Activated CD4-positive, alpha-beta T cell treated with anti-CD3 and anti-CD28 coated beads, Interleukin-2, Interleukin-4, amounts not matched to agents 100 ng/mL and 50 ng/mL, durations not matched to agents 16 hours and 8 hours (primary cell): ENCODE data around the gene FGD3.
A peak's percentile ranks its signal among the peaks of the same experiment; 100 is the strongest.

Experiments
- DNase-seq: peaks from one replicate; pipeline ENCODE4 v3.0.0-alpha.2; 2020; ENCODE audit warnings: low spot score

Gene FGD3

DNA sequence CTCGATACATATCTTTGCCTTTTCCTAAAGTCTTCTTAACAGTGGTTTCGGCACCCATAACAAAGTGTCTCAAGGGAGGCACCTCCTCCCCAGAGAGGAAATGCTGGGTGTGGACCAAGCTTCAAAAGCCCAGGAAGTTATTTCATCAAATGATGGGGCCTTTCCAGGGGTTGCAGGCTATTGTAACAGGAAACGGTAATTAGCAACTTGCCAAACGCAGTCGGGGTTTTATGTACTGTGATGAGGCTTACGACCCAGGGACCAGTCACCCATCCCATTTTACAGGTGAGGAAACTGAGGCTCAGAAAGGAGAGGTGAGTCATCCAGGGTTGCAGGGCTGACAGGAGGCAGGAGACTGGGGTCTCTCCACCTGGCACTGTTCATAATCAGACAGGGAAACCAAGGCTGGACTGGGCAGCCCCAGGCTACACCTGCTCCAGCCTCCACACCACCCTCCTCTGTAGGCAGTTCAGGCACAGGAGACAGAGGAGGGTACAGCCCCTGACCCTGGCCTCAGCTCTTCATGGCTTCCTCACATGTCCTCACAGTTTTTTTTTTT, 81.2 kb downstream of the FGD3 start:
- DNase-seq, result peak; percentile 75

GRCh38 chr9:93030642-93031628, 83.6 kb downstream of the FGD3 start:
- DNase-seq, result no peak

DNA sequence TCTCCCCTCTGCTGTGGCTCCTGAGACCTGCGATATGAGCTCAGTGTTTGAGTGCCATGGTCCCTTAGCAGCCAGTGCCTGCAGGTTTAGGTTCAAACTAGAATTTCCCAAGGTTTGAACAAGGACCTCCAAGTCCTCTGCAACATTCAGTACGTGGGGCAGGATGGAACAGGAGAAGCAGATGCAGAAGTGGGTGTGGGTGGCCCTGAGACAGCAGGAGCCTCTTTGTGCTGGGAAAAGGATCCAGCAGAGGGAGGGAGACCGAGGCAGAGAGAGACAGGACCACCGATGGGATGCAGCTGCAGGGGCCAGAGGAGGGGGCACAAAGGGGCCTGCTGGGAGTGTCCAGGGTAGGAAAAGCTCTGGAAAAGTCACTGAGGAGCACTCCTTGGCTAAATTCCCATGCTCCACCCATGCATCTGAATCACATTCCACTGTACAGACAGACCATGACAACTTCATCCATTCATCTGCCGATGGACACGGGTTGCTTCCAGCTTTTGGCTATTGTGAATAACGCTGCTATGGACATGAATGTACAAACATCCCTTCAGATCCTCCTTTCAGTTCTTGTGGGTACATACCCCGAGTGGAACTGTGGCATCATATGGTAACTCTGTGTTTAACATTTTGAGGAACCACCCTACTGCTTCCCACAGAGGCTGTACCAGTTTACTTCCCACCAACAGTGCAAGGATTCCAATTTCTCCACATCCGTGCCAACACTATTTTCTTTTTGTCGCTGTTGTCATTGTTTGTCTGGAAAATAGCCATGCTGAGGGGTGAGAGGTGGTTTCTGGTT, 84.5 kb downstream of the FGD3 start:
- DNase-seq, result no peak

- DNase-seq, result no peak
Measured at GRCh38 chr9:93032545-93032944, 85.2 kb downstream of the FGD3 start.

DNA sequence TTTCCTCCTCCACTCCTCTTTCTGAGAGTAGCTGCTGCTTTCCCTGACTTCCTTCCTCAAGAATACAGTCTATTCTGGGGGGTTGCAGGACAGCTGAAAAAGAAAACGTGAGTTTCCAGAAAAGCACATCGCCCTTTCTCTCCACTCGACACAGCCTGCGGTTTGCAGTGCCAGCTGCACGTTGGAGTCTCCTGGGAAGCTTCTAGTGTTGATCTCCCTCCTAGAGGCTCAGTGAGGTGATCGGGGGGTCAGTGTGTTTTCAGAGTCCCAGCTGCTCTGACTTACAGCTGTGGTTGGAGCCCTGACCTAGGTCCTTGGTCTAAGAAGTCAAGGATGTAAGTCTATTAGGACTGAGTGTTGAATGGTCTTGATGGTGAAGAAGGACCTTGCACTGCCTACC, 86.2 kb downstream of the FGD3 start:
- DNase-seq, result no peak

DNA sequence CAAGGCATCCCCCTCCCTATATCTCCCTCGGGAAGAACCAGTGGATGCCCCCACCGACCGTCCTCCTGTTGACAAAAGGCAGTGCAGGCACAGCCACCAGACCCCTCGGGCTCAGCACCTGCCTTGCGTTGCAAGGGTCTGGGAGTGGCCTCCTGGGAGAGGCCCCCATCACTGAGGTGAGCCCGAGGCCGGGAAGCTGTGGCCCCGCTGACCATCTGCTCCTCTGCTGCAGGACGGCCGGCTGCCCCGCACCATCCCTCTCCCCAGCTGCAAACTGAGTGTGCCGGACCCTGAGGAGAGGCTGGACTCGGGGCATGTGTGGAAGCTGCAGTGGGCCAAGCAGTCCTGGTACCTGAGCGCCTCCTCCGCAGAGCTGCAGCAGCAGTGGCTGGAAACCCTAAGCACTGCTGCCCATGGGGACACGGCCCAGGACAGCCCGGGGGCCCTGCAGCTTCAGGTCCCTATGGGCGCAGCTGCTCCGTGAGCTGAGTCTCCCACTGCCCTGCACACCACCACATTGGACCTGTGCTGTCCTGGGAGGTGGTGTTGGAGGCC, 87.9 kb downstream of the FGD3 start:
- DNase-seq, result no peak

DNA sequence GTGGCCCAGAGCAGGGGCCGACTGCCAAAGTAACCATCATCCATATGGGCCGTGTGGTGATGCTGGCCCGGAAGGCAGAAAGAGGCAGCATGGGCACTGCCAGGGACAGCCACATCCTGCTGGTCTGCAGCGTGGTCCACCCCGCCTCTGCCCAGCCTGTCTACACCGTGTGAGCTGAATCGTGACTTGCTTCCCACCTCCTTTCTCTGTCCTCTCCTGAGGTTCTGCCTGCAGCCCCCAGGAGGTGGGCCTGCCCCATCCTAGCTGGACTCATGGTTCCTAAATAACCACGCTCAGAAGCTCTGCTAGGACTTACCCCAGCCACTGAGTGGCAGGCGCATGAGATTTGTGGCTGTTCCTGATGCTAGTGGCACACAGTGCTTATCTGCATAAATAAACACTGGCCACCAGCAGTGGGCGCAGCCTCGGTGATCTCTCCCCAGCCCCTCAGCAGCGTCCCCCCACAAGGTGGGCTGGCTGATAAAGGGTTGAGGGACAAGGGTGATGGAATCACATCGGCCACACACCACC, 88.6 kb downstream of the FGD3 start:
- no peak for DNase-seq

GRCh38 chr9:93036887-93037475, 89.7 kb downstream of the FGD3 start:
- DNase-seq, result no peak

GRCh38 chr9:93037476-93037971, 90.2 kb downstream of the FGD3 start:
- no peak for DNase-seq

DNA sequence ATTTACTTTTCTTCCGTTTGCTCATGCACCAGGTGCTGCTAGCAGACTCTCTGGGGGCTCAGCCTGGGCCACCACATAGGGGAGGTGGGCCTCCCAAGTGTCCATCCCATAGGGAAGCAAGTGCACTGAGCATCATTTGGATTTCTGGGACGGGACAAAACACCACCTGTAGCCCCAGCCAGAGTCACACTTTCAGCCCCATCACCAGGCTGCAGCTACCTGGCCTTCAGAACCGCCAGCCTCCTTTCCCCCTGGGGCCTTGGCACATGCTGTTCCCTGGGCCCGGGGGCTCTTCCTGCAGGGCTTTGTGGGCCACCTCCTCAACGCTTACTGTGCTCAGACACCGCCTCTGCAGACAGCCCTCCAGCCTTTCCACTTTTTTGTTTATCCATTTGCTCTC, 91.6 kb downstream of the FGD3 start:
- DNase-seq, result no peak

DNA sequence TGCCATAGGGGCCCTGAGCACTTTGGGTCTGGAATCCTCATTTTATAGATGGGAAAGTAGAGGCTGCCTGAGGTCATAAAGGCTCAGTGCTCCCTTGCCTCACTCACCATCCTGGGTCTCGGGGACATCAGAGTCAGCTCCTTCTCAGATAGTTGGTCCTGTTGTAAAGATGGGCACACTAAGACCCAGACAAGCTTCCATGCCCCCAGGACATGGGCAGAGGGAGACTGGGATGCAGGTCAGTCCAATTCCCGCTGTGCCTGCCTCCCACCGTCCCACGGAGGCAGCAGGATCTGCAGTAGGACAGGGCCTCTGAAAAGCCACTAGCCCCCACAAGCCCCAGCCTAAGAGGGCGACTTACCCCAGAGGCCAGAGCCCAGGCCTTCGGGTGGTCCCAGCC, 92.1 kb downstream of the FGD3 start:
- no peak for DNase-seq

- no peak for DNase-seq
Measured at GRCh38 chr9:93039976-93040375, 92.7 kb downstream of the FGD3 start.

DNA sequence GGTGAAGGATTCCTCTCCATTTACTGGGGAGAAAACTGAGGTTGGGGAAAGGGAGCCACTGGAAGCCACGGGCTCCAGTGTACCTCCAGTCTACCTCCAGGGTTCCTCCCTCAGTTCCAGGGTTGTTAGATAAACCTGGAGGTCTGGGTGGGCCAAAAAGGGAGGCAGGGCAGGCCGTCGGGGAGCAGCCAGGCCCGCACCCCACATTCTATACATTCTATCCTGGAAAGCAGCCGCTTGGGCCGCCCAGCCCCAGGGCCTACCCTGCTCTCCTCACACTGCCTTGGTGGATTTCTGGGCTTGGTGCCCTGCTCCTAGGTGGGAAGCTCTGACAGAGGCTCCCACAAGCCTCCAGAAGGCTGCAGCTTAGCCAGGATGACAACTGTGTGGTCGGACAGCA, 93.1 kb downstream of the FGD3 start:
- no peak for DNase-seq

DNA sequence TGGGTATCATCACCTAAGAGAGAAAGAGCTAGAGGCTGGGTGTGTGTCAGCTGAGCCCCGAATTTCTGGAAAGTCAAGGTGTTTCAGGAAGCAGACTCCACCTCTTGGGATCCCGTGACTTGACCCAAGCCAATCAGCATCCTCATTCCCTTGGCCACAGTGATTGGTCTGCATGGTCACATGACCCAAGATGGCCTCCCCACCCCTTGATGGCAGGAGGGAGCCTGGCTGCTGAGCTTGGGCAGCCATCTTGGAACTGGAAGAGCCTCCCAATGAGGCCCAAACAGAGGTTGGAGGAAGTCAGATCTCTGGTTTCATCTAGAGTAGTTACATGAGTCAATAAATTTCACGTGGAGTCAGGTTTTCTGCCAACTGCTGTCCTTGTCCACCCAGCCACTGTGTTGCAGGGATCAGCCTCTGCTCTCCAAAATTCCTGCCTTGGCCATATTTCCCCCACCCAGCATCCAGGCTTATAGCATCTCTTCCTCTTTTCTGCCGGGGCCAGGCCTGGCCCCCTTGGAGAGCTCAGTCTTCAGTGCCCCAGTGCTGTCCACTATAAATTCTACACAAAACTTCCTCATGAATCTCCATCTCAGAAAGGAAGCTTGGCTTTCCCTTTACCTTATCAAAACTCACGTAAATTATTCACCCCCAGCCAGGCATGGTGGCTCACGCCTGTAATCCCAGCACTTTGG, 93.9 kb downstream of the FGD3 start:
- DNase-seq, result no peak

GRCh38 chr9:93043122-93043521, 95.8 kb downstream of the FGD3 start:
- DNase-seq, result no peak

- DNase-seq, result no peak
Measured at GRCh38 chr9:93045521-93045920, 98.2 kb downstream of the FGD3 start.

DNA sequence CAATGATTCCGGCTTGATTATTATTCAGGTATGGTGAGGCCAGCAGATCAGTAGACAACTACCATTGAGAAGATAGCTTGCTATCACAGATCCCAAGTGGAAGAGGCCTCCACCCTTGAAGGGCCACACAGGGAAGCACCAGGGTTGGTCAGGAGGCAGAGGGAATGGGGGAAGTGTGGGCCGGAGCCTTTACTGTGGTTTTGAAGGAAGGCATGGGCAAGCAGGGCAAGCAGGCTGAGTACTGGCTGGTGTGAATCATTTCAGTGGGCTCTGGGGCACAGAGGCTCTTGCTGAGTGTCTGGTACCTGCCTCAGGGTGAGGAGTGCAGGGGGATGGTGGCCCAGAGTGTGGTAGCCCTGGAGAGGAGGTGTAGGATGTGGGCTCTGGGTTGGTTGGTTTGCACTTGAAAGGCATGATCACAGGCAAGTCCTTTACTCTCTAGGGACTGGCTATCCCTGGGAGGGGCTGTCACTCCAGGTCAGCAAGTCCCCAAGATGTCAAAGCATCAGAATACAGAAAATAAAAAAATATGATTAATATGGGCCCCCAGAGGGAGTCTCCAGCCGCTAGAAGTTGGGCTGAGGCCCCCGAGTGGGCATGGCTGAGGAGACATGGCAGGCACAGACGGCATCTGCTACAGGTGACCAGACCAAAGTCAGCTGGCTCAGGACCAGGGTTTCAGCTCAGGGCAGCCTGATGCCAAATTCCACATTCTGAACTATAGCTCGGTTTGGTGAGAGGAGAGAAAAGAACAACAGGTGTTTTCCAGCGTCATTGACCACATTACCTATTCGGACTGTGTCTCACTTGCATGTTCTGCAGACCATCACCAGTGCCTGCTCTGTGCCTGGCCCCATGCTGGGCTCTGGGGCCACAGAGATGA, 101.5 kb downstream of the FGD3 start:
- DNase-seq, result no peak

DNA sequence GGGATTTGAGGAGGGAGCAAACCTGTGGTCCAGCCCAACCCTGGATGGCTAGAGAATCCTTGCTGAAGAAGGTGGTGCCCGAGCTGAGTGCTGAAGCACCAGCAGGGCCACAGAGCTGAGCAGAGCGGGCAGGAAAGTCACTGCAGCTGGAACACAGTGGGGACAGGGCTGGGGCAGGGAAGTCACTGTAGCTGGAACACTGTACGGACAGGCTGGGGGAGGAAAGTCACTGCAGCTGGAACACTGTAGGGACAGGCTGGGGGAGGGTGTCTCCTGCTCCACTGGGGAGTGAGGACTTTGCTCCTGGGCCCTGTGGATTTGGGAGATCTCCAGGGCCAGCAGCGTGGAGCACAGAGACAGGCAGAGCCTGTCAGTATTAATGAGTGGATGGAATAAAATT, 102.2 kb downstream of the FGD3 start:
- no peak for DNase-seq

DNA sequence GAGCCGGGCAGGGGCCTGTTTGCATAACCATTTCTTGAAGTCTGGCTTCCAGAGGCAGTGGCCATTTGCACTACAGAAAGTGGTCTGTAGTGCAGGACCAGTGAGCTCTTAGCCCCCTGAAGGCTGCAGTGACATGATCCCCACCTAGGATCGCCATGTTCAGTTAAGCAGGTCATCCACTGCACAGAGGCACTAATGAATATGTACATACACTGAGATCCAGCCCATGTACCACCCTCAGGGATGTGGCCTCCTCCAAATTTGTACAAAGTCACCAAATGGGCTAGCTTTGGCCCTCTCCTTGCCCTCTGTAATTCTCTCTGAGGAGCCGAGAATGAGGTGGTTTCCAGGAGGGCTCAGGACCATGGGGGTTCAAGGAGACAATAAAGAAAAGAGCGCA, 102.9 kb downstream of the FGD3 start:
- no peak for DNase-seq

DNA sequence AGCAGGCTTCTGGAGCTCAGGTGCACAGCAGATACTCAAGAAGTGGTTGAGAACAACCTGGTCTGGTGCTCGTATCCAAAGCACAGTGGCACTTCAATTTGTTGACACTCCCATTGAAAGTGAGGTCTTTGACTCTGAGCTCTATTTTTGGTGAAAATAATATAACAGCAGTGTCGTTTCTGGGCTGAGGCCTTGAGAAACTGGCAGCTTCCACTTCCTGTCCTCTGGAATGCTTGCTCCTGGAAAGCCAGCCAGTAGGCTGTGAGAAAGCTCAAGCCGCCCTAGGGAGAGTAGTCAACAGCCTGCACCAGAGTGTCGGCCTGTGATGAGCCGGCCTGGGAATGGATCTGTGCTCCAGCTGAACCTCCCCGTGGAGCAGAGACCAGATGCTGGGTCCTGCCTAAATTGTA, 104.4 kb downstream of the FGD3 start:
- DNase-seq, result no peak
